Transverse colon (tissue), 4 donors: ENCODE results near the gene TBC1D9. TPM values are rescaled to one million over a fixed set of nuclear protein-coding genes. Genes with fewer than 3 reads are reported as not detected.

Source experiments
- DNase-seq: peaks from one replicate; pipeline ENCODE4 v3.0.0-alpha.2; 2019
- H3K27ac ChIP-seq, 4 donors: fragments of 200-600 bp; sonication (generic); 2 replicates each; pipeline ENCODE4 v1.5.1; 2016 to 2018; ENCODE audit warnings: inconsistent platforms in 4 of 4
- H3K27me3 ChIP-seq: fragments of 200-600 bp; sonication (generic); 2 replicates; pipeline ENCODE4 v1.5.1; 2017; ENCODE audit warnings: inconsistent platforms
- H3K36me3 ChIP-seq, 4 donors: fragments of 200-600 bp; sonication (generic); 2 replicates each; pipeline ENCODE4 v1.5.1; 2017 to 2019; ENCODE audit warnings: inconsistent platforms in 4 of 4
- H3K4me1 ChIP-seq, 4 donors: fragments of 200-600 bp; sonication (generic); 2 replicates each; pipeline ENCODE4 v1.5.1; 2017 to 2020; ENCODE audit warnings: inconsistent platforms in 4 of 4
- H3K4me3 ChIP-seq, 4 donors: fragments of 200-600 bp; sonication (generic); 1 replicate in 1 of 4; 2 replicates in 3 of 4; pipeline versions ENCODE4 v1.5.1 to v1.6.1; 2017 to 2019; ENCODE audit warnings: inconsistent platforms in 4 of 4
- H3K9me3 ChIP-seq, 2 donors: fragments of 200-600 bp; sonication (generic); 2 replicates each; pipeline ENCODE4 v1.5.1; 2017 to 2019; ENCODE audit warnings: inconsistent platforms in 2 of 2
- EP300 ChIP-seq: sonication (generic); formaldehyde crosslinking; IDR thresholded peaks from one replicate; pipeline ENCODE4 v1.6.1; 2017; ENCODE audit warnings: antibody characterized with exemption, low read depth
- POLR2A ChIP-seq: fragments of 450-650 bp; IDR thresholded peaks from one replicate; pipeline ENCODE4 v1.6.1; 2016; ENCODE audit warnings: antibody characterized with exemption, mild to moderate bottlenecking, moderate library complexity
- POLR2AphosphoS5 ChIP-seq, 3 donors: sonication (generic); formaldehyde crosslinking; IDR thresholded peaks; one replicate each; pipeline ENCODE4 v1.6.1; 2016; ENCODE audit warnings: antibody characterized with exemption in 3 of 3
- WGBS, 2 donors: methylation state at CpG; one replicate each; pipeline ENCODE4 v1.1.5; 2018; ENCODE audit warnings: low coverage in 1 of 2; 5-methylcytosine and 5-hydroxymethylcytosine counted together
- in situ Hi-C, 4 donors: fragments of 200-750 bp; cut with MboI; loops; one replicate each; pipeline versions ENCODE4 v1.15.0 to v1.15.1; 2017; ENCODE audit warnings: low sequenced_read_pairs in 3 of 4, low pct_ligation_motif_present in 1 of 4, low pct_unique_long_range_greater_than_20kb in 1 of 4
- intact Hi-C: fragments of 100-400 bp; cut with DNase I; formaldehyde crosslinking; loops from one replicate; pipeline ENCODE4 v1.15.1; 2023; ENCODE audit warnings: low total_unique reads
- total RNA-seq, 4 donors: library from RNA; depleted of rRNA; stranded (reverse); fragments of >200 nt; gene quantifications; one replicate each; pipeline ENCODE4 v1.1.0, GENCODE V29; 2016
- TF ChIP-seq, protein P1 (sequence below), 5 experiments: fragments of 200-600 bp in 3 of 5; fragments of 450-650 bp in 2 of 5; sonication (generic) in 3 of 5; IDR thresholded peaks; 1 replicate in 2 of 5; 2 replicates in 3 of 5; pipeline ENCODE4 v1.5.1; 2016 to 2017; ENCODE audit warnings: antibody characterized with exemption in 5 of 5, inconsistent platforms in 3 of 5, mild to moderate bottlenecking in 2 of 5, moderate library complexity in 1 of 5

Gene TBC1D9
- total RNA-seq, 4 donors from 2014 or later = 8.2 to 21.4 (median 16.3) TPM

DNA sequence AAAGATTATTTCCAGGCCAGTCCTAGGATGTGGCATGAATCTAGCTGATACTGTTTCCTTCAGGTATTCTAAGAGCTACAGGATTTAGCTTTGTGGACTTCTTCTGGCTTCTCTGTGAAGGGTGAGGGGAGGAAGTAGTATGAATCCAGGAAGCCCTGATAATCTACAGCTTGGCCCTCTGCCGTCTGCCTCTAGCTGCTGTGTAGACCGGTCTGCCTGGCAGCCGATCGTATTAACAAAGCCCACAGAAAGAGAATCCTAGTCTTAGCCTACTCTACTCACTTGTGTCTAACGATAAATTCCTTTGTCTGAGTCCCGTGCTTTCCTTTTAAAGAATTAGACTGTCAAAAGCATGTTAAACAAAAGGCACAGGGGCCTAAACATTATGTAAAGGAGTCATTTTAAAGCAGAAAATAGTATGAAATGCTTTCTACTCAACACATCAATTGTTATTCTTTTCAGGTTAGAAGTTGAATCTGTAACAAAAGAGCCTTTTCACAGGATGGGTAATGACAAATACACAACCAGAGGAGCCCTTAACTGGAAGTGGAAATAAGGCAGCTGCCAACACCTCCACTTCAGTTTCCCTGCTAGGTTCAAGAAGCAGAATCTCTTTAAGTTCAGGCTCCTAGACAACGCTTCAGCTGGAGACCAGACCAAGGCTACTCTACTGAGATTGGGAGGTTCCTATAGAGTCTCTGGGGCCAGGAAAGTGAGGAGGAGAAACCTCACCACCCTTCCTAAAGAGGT, 138.5 kb downstream of the TBC1D9 start:
- H3K4me1 ChIP-seq = no peaks in the 10 kb centered on the region
- H3K36me3 ChIP-seq = no peaks in the 10 kb centered on the region
- TF ChIP-seq POLR2AphosphoS5 (IDR thresholded peaks at IDR 0.05) (no peak), POLR2A (no peak), EP300 (no peak)
- TF ChIP-seq, protein P1, sequence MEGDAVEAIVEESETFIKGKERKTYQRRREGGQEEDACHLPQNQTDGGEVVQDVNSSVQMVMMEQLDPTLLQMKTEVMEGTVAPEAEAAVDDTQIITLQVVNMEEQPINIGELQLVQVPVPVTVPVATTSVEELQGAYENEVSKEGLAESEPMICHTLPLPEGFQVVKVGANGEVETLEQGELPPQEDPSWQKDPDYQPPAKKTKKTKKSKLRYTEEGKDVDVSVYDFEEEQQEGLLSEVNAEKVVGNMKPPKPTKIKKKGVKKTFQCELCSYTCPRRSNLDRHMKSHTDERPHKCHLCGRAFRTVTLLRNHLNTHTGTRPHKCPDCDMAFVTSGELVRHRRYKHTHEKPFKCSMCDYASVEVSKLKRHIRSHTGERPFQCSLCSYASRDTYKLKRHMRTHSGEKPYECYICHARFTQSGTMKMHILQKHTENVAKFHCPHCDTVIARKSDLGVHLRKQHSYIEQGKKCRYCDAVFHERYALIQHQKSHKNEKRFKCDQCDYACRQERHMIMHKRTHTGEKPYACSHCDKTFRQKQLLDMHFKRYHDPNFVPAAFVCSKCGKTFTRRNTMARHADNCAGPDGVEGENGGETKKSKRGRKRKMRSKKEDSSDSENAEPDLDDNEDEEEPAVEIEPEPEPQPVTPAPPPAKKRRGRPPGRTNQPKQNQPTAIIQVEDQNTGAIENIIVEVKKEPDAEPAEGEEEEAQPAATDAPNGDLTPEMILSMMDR (IDR thresholded peaks at IDR 0.05) = no peak
- intact Hi-C loops = no loop called here
- no peaks in the 10 kb centered on the region for H3K27me3 ChIP-seq
- H3K4me3 ChIP-seq = no peak overlapping the region
- in situ Hi-C loops = no loop called here
- no peaks in the 10 kb centered on the region for H3K9me3 ChIP-seq
- WGBS, 2 donors = 61 to 62% methylated on average over 7 of the region's 7 CpGs
- no peak for DNase-seq
- H3K27ac ChIP-seq = no peak overlapping the region

DNA sequence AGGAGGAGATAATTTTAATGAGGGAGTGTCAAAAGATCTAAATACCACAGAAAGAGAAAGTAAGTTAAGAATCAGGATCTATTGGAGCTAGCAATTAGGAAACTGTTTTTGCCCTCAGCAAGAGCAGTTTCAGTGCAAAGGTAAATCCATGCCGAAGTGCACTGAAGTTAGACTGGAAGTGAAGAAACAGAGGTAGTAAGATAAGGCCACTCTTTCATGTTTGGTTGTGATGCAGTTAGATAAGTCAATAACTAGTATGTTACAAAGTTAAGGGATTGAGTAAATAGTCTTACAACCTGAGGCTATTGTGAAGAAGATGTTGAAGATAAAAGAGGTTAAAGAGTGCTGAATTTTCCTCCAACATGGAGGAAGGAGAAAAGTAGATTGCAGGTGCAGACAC, 140.7 kb downstream of the TBC1D9 start:
- Histone ChIP-seq H3K27ac (no peak overlapping the region), H3K36me3 (no peaks in the 10 kb centered on the region), H3K4me1 (no peaks in the 10 kb centered on the region), H3K4me3 (no peak overlapping the region), H3K9me3 (no peaks in the 10 kb centered on the region), H3K27me3 (no peaks in the 10 kb centered on the region)
- TF ChIP-seq EP300 = no peak
- no peak for TF ChIP-seq POLR2AphosphoS5 (IDR thresholded peaks at IDR 0.05)
- no peak for TF ChIP-seq POLR2A
- TF ChIP-seq, protein P1 (IDR thresholded peaks at IDR 0.05) = no peak
- DNase-seq = no peak
- in situ Hi-C loops = no loop called here
- intact Hi-C loops = no loop called here
- WGBS, 2 donors = 50 to 72% methylated on average over 1 of the region's 1 CpG

DNA sequence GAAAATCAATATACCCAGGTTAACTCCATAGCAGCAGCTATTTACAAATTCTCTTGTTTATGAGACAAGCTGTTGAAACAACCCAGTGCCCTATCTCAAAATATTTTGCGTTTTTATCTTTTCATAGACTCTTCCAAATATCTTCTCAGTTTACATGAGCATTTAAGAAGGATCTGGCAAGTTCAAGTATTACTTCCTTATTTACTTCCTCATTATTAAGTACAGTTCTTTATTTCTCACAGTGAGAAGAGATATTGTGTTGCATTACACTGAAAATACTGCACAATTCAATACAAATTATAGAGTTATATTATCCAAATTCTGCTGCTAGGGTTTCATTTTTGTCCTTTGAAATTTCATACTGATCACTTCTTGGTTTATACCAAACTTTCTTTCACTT, 143.8 kb downstream of the TBC1D9 start:
- 45 to 57% methylated on average over 1 of the region's 1 CpG for WGBS, 2 donors
- no peaks in the 10 kb centered on the region for H3K36me3 ChIP-seq
- H3K4me1 ChIP-seq = peaks cover 0 to 3% (median 0%) of the 10 kb centered on the region in 4 donors
- no peak for TF ChIP-seq POLR2AphosphoS5 (IDR thresholded peaks at IDR 0.05)
- no peak for TF ChIP-seq EP300
- TF ChIP-seq POLR2A = no peak
- TF ChIP-seq, protein P1 (IDR thresholded peaks at IDR 0.05) = no peak
- intact Hi-C loops = loop anchor here (5.0 kb wide), 1 partner anchor 1780 kb away; no protein-coding TSS in a partner anchor
- in situ Hi-C loops = no loop called here
- DNase-seq = no peak
- H3K27me3 ChIP-seq = no peaks in the 10 kb centered on the region
- no peaks in the 10 kb centered on the region for H3K9me3 ChIP-seq
- no peak overlapping the region for H3K4me3 ChIP-seq
- H3K27ac ChIP-seq = no peak overlapping the region

DNA sequence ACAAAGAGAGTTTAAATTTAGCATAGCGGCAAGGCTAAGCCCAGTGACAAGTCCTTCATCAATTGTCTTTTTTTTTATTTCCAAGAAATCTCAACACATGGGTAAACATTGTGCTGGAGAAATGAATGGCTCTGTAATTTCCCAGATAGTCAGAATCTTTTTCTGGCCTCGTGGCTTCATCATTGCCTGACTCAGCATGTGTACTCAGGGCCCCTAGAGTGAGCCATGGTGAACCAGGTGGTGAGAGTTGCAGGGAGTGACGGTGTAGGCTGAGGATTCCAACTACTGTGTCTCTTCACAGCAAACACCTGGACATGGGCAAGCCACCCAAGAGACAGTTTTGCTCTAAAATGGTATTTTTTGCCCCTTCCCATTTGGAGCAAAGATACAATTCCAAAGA, 144.3 kb downstream of the TBC1D9 start:
- no peak overlapping the region for H3K4me3 ChIP-seq
- no peaks in the 10 kb centered on the region for H3K27me3 ChIP-seq
- TF ChIP-seq EP300 (no peak), POLR2AphosphoS5 (IDR thresholded peaks at IDR 0.05) (no peak), POLR2A (no peak)
- TF ChIP-seq, protein P1 (IDR thresholded peaks at IDR 0.05) = no peak
- in situ Hi-C loops (no loop called here), intact Hi-C loops (loop anchor here (5.0 kb wide), 1 partner anchor 1780 kb away; no protein-coding TSS in a partner anchor)
- no peak overlapping the region for H3K27ac ChIP-seq
- WGBS, 2 donors = 62 to 77% methylated on average over 2 to 3 of the region's 3 CpGs
- no peaks in the 10 kb centered on the region for H3K9me3 ChIP-seq
- peaks cover 0 to 3% (median 0%) of the 10 kb centered on the region in 4 donors for H3K4me1 ChIP-seq
- H3K36me3 ChIP-seq = no peaks in the 10 kb centered on the region
- DNase-seq = no peak
